CD4-positive, alpha-beta T cell treated with Interleukin-6 at 100 ng/mL for 8 hours (primary cell): ENCODE data around the gene GOT2.
"Not testable (repeated sequence)": the region's sequence is repeated elsewhere in the genome, so short reads cannot be mapped to it uniquely, and the experiment has no call there.

Experiments used
- DNase-seq: peaks from one replicate; pipeline ENCODE4 v3.0.0-alpha.2; 2020; ENCODE audit warnings: mixed read lengths, low spot score

The GOT2 gene

GRCh38 chr16:58717994-58718393 lies 16.1 kb downstream of the GOT2 start:
- DNase-seq, result no peak

GRCh38 chr16:58716468-58716867 lies 17.6 kb downstream of the GOT2 start:
- no peak for DNase-seq

- no peak for DNase-seq
Measured at GRCh38 chr16:58713742-58714141, 20.4 kb downstream of the GOT2 start.

DNA sequence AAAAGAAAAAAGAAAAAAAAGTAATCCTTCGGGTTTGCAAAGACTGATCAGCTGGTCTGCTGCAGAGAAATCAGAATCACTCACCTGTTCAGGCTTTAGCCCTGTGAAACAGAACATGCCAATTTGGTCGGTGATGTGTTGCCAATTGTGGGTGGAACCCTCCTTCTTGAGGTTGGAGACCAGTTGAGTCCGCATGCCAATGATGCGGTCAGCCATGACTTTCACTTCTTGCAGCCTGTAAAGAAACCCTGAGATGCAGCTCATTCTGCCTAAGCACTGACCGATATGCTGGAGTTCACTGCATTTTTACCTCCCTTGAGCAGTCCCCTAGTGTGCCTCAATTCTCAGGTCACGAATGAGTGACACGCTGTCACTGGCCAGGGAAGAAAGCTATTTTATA lies 24.8 kb downstream of the GOT2 start:
- DNase-seq, result no peak

DNA sequence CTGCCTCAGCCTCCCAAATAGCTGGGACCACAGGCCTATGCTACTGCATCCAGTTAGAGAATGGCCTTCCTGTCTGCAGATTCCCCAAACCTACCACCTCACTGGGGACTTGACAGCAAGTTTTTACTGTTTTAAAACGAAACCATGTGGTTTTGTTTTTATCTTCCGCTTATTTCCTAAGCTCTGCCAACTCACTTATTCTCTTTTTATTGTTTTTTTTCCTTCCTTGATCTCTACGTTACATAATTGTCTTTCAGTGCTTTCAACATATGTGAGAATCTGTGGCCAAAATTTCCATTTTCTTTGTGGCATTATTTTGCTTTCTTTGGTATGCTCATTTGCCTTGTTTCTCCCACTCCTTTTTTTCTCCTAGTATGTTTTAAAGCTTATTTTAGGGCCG lies 35.0 kb downstream of the GOT2 start:
- DNase-seq, result no peak

- DNase-seq, result no peak
Measured at GRCh38 chr16:58695368-58695767, 38.7 kb downstream of the GOT2 start.

DNA sequence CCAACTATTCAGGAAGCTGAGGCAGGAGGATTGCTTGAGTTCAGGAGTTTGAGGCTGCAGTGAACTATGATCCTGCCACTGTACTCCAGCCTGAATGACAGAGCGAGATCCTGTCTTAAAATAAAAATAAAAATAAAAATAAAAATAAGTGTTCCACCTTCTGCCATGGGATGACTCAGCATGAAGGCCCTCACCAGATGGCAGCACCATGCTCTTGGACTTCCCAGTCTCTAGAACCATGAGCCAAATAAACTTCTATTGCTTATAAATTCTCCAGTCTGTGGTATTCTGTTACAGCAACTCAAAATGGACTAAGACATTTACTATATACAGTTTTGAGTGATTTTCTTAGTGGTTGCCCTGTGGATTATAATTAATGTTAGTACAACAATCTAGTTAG lies 41.7 kb downstream of the GOT2 start:
- DNase-seq, result no peak

GRCh38 chr16:58686985-58687706 lies 47.0 kb downstream of the GOT2 start:
- not testable (repeated sequence) for DNase-seq

DNA sequence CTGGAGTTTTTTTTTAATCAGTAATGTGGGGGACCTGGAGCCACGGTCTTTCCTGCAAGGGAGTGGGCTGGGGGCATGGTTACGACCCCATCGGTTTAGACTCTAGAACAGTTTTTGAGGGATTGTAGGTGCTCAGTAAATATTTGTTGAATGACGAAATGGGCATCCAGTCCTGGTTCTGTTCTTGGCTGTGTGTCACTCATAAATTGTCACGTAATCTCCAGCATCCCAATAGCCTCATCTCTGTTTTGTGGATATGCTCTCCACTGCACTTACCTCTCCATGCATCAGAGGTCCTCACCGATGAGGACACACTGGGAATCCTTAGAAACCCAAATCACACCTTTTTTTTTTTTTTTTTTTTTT lies 49.0 kb downstream of the GOT2 start:
- DNase-seq, result no peak

GRCh38 chr16:58684354-58685083 lies 49.6 kb downstream of the GOT2 start, which contains the start of gene SLC38A7:
SLC38A7 (minus strand) TSS chr16:58684770; CDS start chr16:58680126, 4,644 bp downstream.
- peak; percentile 65 for DNase-seq

GRCh38 chr16:58684001-58684353 lies 50.1 kb downstream of the GOT2 start:
- no peak for DNase-seq

GRCh38 chr16:58679763-58680162 lies 54.4 kb downstream of the GOT2 start:
- no peak for DNase-seq

GRCh38 chr16:58678716-58679115 lies 55.4 kb downstream of the GOT2 start:
- DNase-seq, result no peak

GRCh38 chr16:58678269-58678668 lies 55.8 kb downstream of the GOT2 start:
- DNase-seq, result no peak

DNA sequence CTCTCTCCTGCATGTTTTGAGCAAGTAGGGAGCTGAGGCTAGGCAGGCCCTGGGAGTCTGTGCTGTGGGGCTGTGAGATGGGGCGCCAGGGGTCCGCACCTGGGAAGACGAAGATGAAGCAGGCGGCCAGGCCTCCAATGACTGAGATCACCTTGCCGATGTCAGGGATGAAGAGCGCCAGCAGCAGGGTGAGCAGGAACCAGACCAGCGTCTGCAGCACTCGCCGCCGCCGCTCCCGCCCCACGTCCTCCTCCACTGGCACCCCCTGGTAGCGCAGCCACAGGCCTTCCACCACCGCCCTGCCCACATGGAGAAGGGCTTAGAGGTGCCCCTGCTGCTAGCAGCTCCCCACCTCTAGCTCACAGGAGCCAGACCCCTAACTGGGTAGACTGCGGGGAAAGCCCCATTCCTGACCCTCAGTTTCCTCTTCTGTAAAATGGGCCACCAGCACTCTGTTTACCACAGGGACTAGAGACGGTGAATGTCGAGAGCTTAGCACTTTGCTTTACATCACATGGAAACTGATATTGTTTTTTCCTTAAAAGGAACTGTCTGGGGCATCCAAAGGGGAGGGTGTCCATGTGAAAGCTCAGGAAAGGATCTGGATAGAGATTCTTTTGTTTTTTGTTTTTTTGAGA lies 63.1 kb downstream of the GOT2 start:
- DNase-seq, result no peak

DNA sequence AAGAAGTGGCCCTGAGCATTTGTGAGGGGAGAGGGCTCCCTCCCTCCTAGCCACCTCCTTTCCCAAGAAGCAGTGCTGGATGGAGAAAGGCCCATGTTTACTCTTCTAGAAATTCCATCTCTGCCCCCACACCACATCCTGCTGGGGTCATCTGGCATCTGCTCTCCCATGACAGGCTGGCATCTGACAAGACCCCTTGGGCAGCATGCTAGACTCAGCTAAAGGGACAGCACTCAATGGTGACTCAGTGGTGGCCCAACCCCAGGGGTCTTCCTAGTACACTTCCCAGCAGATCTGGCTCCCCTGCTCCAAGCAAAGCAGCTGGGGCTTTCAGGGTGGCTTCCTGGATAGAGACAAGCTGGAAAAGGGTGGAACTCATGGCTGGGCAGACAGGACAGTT lies 63.9 kb downstream of the GOT2 start:
- DNase-seq, result no peak

DNA sequence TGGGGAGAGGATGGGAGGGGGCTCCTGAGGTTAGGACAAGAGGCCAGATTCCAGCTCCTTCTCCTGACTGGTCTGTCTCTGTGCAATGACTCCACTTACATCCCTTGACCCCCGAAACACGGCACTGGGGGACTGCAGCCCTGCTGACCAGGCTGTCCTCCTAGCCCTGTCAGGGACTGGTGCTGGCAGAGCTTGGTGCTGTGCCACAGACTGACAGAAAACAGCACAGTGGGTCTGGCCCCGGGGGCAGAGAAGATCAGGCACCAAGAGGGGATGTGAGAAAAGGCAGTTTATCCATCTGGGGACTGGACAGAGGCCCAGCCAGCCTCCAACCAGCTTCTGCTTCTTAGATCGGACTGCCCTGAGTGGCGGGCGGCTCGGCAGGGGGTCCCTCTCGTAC lies 68.9 kb downstream of the GOT2 start:
- no peak for DNase-seq

- peak; percentile 15 for DNase-seq
Measured at GRCh38 chr16:58661199-58661830, 72.8 kb downstream of the GOT2 start.

GRCh38 chr16:58659911-58660310 lies 74.2 kb downstream of the GOT2 start:
- DNase-seq, result not testable (repeated sequence)

- DNase-seq, result no peak
Measured at GRCh38 chr16:58658796-58659211, 75.3 kb downstream of the GOT2 start.
